Neural progenitor cell (in vitro differentiated cells): ENCODE data around the gene PIP5KL1.

Experiments
- CTCF ChIP-seq: fragments of 200-600 bp; sonication (generic); IDR thresholded peaks from 2 replicates; pipeline ENCODE4 v1.5.1; 2017; ENCODE audit warnings: antibody characterized with exemption, mild to moderate bottlenecking
- EZH2 ChIP-seq: fragments of 200-600 bp; sonication (generic); IDR thresholded peaks from 2 replicates; pipeline ENCODE4 v1.6.1; 2017; ENCODE audit warnings: antibody characterized with exemption, mild to moderate bottlenecking, moderate library complexity

GRCh38 chr9:127944586-127945218 is 14.1 kb upstream of the PIP5KL1 start:
- TF ChIP-seq CTCF: no peak
- no peak for TF ChIP-seq EZH2
